Fibroblast of mammary gland (primary cell): ENCODE results near the gene CCDC74A.
"Not testable (repeated sequence)": the region's sequence is repeated elsewhere in the genome, so short reads cannot be mapped to it uniquely, and the experiment has no call there.

ENCODE experiments used
- DNase-seq: peaks from one replicate; pipeline ENCODE4 v3.0.0-alpha.2; 2010; ENCODE audit warnings: low read depth
- H3K4me3 ChIP-seq: 2 replicates; pipeline ENCODE4 v1.5.1; 2011; ENCODE audit warnings: low read depth, mild to moderate bottlenecking, low read length, moderate library complexity; ENCODE audit not compliant: control insufficient read depth
- TF ChIP-seq, protein P1 (sequence below): conservative IDR thresholded peaks from 2 replicates; pipeline ENCODE4 v1.5.1; 2011; ENCODE audit warnings: low read depth, low read length, inconsistent platforms; ENCODE audit not compliant: control insufficient read depth, insufficient read depth

CCDC74A gene

DNA sequence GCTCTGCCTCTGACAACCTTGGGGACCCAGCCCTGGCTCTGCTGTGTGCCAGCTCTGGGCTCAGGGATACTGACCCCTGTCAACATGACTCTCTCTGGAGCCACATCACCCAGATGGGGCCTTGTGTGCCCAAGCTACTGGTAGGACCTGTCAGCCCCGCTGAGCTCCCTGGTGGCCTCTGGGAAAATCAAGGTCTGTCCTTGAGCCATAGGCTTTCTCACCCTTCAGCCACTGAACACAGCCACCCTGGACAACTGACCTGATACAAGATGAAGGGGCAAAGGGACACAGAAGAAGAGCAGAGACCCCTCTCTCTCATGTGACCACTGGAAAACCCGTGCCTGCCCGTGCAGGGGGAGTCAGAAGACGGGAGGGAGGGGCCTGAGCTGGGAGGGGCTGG is 7.8 kb downstream of the CCDC74A start:
- DNase-seq = no peak
- TF ChIP-seq, protein P1, sequence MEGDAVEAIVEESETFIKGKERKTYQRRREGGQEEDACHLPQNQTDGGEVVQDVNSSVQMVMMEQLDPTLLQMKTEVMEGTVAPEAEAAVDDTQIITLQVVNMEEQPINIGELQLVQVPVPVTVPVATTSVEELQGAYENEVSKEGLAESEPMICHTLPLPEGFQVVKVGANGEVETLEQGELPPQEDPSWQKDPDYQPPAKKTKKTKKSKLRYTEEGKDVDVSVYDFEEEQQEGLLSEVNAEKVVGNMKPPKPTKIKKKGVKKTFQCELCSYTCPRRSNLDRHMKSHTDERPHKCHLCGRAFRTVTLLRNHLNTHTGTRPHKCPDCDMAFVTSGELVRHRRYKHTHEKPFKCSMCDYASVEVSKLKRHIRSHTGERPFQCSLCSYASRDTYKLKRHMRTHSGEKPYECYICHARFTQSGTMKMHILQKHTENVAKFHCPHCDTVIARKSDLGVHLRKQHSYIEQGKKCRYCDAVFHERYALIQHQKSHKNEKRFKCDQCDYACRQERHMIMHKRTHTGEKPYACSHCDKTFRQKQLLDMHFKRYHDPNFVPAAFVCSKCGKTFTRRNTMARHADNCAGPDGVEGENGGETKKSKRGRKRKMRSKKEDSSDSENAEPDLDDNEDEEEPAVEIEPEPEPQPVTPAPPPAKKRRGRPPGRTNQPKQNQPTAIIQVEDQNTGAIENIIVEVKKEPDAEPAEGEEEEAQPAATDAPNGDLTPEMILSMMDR = no peak
- no peak overlapping the region for H3K4me3 ChIP-seq

DNA sequence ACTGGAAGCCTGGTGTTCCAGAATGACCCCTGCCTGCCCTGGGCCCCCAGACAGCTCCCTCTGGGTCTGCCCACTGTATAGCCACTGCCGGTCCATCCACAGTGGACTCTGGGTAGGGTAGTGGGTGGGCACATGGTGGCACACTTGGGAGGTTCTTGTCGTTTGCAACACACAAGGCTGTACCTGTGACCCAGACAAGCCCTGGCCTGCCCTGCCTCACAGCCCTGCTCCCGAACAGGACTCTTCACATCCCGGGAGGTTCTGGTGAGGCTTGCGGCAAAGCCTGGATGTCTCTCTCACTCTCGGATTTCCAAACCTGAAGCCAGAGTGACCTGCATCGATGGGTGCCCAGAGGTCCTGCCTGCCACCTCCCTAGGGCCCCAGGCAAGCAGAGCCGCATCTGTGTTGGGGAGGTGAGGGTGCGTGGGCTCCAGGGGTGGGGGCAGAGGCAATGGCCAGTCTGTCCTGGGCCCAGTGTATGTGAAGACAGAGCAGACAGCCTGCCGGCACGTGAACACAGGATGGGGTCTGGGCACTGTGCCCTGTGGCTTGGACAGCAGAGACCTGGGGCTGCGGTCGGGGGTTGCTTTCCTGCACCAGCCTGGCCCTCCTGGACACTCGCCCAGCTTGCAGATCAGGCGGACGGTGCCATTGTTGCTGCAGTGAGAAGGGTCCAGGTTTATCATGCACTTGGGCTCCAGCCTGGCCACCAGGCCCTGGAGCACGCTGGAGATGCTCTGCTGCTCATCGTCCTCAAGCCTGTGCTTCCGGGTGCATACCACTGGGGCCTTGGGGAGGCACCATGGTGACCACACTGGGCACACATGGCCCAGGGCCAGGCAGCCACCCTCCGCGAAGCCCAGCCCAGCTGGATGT is 8.5 kb downstream of the CCDC74A start:
- not testable (repeated sequence) for DNase-seq, H3K4me3 ChIP-seq

DNA sequence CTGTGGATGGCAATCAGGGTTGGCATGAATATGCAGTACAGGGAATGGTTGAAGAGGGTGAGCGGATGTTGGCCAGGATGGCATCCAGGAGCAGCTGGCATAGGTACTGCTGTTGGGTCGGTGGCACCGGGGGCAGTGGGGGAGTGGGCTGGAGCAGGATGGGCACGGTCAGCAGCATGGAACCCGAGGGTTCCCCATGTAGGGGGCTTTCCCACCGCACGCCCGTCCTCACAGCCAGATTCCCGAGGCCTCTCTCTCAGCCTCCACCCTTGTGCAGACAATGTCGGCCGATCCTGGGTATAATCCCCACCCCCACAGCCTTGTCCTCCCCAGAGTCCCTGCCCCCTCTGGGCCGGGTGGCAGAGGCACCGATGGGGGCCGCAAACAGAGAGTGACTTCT is 9.2 kb downstream of the CCDC74A start:
- not testable (repeated sequence) for H3K4me3 ChIP-seq, DNase-seq

DNA sequence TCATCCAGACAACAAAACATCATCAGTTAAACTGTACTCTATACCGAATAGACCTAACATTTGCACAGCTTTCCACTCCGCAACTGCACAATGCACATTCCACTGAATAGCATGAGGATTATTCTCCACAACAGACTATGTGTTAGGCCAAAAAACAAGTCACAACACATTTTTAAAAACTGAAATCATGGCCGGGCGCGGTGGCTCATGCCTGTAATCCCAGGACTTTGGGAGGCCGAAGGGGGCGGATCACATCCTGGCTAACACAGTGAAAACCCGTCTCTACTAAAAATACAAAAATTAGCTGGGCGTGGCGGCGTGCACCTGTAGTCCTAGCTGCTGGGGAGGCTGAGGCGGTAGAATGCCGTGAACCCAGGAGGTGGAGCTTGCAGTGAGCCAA is 11.2 kb downstream of the CCDC74A start:
- not testable (repeated sequence) for DNase-seq, H3K4me3 ChIP-seq

DNA sequence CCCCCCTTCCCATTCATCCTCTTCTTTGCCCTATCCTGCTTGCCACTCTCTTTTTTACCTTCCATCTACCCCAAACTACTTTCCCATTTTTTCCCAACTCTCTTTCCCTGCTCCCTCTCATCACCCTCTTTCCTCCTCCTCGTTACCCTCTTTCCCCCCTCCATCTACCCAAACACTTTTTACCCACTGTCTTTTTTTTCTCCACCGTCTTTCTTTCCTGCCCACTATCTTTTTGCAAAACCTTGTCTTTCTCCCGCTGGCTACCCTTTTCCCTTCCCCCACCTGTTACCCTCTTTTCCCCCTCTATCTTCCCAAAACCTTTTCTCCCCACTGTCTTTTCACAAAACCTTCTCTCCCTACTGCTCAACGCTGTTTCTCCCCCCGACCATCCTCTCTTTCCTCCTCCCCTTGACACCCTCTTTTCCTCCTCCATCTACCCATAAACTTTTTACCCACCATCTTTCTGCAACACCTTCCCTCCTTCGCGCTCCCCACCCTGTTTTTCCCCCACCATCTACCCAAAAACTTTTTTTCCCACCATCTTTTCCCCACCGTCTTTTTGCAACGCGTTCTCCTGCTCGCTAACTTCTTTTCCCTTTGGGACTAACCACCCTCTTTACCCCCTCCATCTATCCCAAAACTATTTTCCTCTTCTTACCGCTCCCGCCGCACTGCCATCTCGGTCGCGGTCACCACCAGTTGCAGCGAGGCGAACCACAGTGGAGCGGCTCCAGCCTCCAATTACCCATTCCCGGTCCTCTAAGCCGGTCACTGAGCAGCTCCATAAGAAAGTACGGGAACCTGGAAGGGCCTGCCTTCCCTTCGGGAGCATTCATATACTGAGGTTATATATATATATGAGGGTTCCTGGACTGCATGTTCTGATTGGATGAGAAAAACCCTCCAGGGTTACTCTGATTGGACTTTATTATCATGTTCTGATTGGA is 15.0 kb downstream of the CCDC74A start:
- TF ChIP-seq, protein P1 = no peak
- H3K4me3 ChIP-seq = no peak overlapping the region
- no peak for DNase-seq

DNA sequence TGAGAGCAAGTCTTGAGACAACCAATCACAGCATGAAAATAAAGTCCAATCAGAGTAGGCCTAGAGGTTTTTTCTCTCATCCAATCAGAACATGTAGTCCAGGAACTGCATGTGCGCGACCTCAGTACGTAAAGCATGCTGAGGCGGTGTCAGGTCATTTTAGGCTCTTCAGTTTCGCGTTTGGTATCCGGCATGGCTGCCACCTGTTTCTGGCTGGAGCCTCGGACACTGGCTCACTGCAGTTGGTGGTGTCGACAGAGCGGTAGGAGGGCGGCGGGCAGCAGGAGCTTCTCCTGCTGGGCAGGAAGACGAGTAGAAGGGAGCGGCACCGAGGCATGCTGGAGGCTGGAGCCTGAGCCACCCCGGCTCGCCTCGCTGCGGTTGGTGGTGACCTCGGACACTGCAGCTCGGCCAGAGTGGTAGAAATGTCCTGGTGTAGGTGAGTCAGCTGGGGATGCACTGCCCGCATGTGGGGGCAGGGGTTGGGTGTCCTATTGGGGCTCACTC is 15.8 kb downstream of the CCDC74A start:
- no peak overlapping the region for H3K4me3 ChIP-seq
- TF ChIP-seq, protein P1 = no peak
- DNase-seq = no peak

DNA sequence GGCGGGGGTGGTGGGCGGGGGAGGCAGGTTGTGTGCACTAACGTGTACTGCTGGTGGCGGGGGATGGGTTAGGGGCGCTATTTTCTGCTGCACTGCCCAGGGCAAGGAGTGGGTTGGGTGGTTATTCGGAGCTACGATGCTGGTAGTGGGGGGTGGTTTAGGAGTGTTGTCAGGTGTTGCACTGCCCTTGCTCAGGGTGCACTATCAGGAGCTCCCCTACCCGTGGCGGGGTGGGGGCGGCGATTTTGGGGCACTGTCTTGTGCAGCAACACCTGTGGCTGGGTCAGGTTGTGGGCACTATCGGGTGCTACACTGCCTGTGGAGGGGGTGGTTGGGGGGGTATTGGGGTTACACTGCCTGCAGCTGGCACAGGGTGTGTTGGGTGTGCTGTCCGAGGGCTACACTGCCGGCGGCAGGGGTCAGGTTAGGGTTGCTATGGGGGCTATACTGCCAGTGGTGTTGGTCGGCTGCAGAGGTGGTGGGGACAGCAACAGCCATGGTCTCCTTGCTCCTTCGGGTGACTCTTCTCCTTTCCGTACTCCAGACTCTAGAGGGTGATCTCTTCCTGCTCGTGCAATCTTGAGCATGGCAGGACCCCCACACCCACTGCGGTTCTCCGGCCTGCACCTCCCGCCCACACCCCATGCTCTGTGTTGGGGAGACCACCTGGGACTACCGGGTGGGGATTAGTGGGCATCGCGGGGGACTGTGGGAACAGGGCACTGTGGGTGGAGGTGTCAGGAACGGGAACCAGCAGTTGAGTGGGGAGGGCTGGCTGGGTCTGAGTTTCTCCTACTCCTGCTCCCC is 16.5 kb downstream of the CCDC74A start:
- DNase-seq = not testable (repeated sequence)

DNA sequence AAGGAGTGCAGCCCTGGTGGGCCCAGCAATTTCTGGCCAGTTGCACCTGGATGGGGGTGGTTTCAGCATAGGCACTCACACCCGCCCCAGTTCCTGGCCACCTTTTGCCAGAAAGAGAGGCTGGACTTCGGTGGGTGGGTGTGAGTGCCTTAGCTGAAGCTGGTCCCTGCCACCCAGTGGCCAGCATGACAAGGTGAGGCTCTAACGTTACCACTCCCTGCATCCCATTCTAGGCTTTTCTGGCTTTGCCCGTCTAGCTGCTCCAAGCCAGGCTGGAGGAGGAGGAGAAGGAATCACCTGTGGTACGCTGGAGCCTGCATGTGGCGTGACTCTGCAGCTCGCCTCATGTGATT is 17.1 kb downstream of the CCDC74A start:
- not testable (repeated sequence) for H3K4me3 ChIP-seq, DNase-seq

More for the DNA sequence above, 16.5 kb downstream of the CCDC74A start:
- not testable (repeated sequence) for H3K4me3 ChIP-seq

DNA sequence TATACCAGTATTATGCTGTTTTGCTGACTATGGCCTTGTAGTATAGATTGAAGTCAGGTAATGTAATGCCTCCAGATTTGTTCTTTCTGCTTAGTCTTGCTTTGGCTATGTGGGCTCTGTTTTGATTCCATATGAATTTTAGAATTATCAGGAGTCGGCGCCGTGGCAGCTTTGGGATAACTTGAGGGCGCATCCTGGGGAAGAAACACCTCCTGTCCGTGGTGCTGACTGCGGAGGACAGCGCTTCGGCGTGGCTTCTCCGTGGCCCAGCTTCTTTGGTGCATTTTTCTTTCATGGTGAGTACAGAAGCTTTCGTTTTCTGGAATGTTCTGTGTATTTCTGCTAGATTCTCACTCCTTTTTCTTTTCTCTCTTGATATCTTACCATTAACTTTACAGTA is 25.2 kb downstream of the CCDC74A start:
- DNase-seq = no peak
- TF ChIP-seq, protein P1 = no peak
- H3K4me3 ChIP-seq = no peak overlapping the region
